Ascending aorta (tissue), 2 donors: ENCODE results near the gene COL18A1. TPM values are rescaled to one million over a fixed set of nuclear protein-coding genes. Genes with fewer than 3 reads are reported as not detected.

ENCODE experiments used
- DNase-seq, 2 donors: peaks; one replicate each; pipeline ENCODE4 v3.0.0-alpha.2; 2019; ENCODE audit warnings: low spot score in 2 of 2
- H3K27ac ChIP-seq, 2 donors: fragments of 200-600 bp; sonication (generic); one replicate each; pipeline ENCODE4 v1.5.1; 2016 to 2017; ENCODE audit warnings: mild to moderate bottlenecking in 1 of 2
- H3K27me3 ChIP-seq: fragments of 200-600 bp; sonication (generic); one replicate; pipeline ENCODE4 v1.5.1; 2017
- H3K36me3 ChIP-seq, 2 donors: fragments of 200-600 bp; sonication (generic); one replicate each; pipeline ENCODE4 v1.5.1; 2016
- H3K4me1 ChIP-seq, 2 donors: fragments of 200-600 bp; sonication (generic); one replicate each; pipeline ENCODE4 v1.5.1; 2016 to 2017; ENCODE audit warnings: mild to moderate bottlenecking in 1 of 2
- H3K4me3 ChIP-seq, 2 donors: fragments of 200-600 bp; sonication (generic); one replicate each; pipeline ENCODE4 v1.5.1; 2016 to 2017; ENCODE audit warnings: mild to moderate bottlenecking in 1 of 2
- H3K9me3 ChIP-seq, 2 donors: fragments of 200-600 bp; sonication (generic); one replicate each; pipeline ENCODE4 v1.5.1; 2016
- CTCF ChIP-seq, 3 experiments: fragments of 200-600 bp in 2 of 3; fragments of 450-650 bp in 1 of 3; sonication (generic) in 2 of 3; IDR thresholded peaks; one replicate each; pipeline ENCODE4 v1.5.1; 2016 to 2019; ENCODE audit warnings: antibody characterized with exemption in 3 of 3, mild to moderate bottlenecking in 1 of 3, moderate library complexity in 1 of 3
- intact Hi-C: fragments of 100-400 bp; cut with DNase I; formaldehyde crosslinking; loops from one replicate; pipeline ENCODE4 v1.15.1; 2023
- total RNA-seq: library from RNA; depleted of rRNA; stranded (reverse); fragments of >200 nt; gene quantifications from one replicate; pipeline ENCODE4 v1.1.0, GENCODE V29; 2016

Gene COL18A1
- total RNA-seq, 1 donor from 2014 or later: 699 TPM

GRCh38 chr21:45358261-45358670 lies 46.7 kb upstream of the COL18A1 start:
- H3K27ac ChIP-seq: peak overlapping the region; percentile 7 to 50
- no peaks in the 10 kb centered on the region for H3K36me3 ChIP-seq
- no peaks in the 10 kb centered on the region for H3K27me3 ChIP-seq
- DNase-seq: no peak
- no peak overlapping the region for H3K4me3 ChIP-seq
- intact Hi-C loops: no loop called here
- TF ChIP-seq CTCF (IDR thresholded peaks at IDR 0.05): no peak
- H3K9me3 ChIP-seq: no peaks in the 10 kb centered on the region
- peaks cover 0 to 5% of the 10 kb centered on the region in 2 donors for H3K4me1 ChIP-seq

GRCh38 chr21:45358711-45359310 lies 46.2 kb upstream of the COL18A1 start:
- peaks cover 4 to 9% of the 10 kb centered on the region in 2 donors for H3K4me1 ChIP-seq
- DNase-seq: no peak
- TF ChIP-seq CTCF (IDR thresholded peaks at IDR 0.05): no peak
- no peaks in the 10 kb centered on the region for H3K9me3 ChIP-seq
- H3K27me3 ChIP-seq: no peaks in the 10 kb centered on the region
- intact Hi-C loops: no loop called here
- no peak overlapping the region for H3K27ac ChIP-seq
- no peaks in the 10 kb centered on the region for H3K36me3 ChIP-seq
- H3K4me3 ChIP-seq: no peak overlapping the region

GRCh38 chr21:45359451-45360217 lies 45.3 kb upstream of the COL18A1 start:
- H3K27ac ChIP-seq: no peak overlapping the region
- no peak for DNase-seq
- intact Hi-C loops: no loop called here

GRCh38 chr21:45361033-45361997 lies 43.6 kb upstream of the COL18A1 start:
- DNase-seq: no peak
- Histone ChIP-seq H3K27me3 (no peaks in the 10 kb centered on the region), H3K4me3 (no peak overlapping the region), H3K4me1 (peaks cover 11 to 29% of the 10 kb centered on the region in 2 donors), H3K36me3 (no peaks in the 10 kb centered on the region), H3K27ac (peak overlapping the region; percentile 98 to 99), H3K9me3 (no peaks in the 10 kb centered on the region)
- TF ChIP-seq CTCF (IDR thresholded peaks at IDR 0.05): no peak
- intact Hi-C loops: no loop called here

More at GRCh38 chr21:45359451-45360217, 45.3 kb upstream of the COL18A1 start:
- TF ChIP-seq CTCF (IDR thresholded peaks at IDR 0.05): no peak
- Histone ChIP-seq H3K4me1 (peaks cover 4 to 13% of the 10 kb centered on the region in 2 donors), H3K4me3 (no peak overlapping the region), H3K9me3 (no peaks in the 10 kb centered on the region), H3K27me3 (no peaks in the 10 kb centered on the region), H3K36me3 (no peaks in the 10 kb centered on the region)

- H3K27me3 ChIP-seq: no peaks in the 10 kb centered on the region
- TF ChIP-seq CTCF (IDR thresholded peaks at IDR 0.05): no peak
- intact Hi-C loops: no loop called here
- DNase-seq: no peak
- no peaks in the 10 kb centered on the region for H3K9me3 ChIP-seq
- H3K27ac ChIP-seq: peak overlapping the region; percentile 98 to 99
- no peaks in the 10 kb centered on the region for H3K36me3 ChIP-seq
- no peak overlapping the region for H3K4me3 ChIP-seq
- peaks cover 19 to 38% of the 10 kb centered on the region in 2 donors for H3K4me1 ChIP-seq
These were observed 42.8 kb upstream of the COL18A1 start for GRCh38 chr21:45362077-45362747.
